ENCODE measurements around the gene TTC28.

Gene TTC28

DNA sequence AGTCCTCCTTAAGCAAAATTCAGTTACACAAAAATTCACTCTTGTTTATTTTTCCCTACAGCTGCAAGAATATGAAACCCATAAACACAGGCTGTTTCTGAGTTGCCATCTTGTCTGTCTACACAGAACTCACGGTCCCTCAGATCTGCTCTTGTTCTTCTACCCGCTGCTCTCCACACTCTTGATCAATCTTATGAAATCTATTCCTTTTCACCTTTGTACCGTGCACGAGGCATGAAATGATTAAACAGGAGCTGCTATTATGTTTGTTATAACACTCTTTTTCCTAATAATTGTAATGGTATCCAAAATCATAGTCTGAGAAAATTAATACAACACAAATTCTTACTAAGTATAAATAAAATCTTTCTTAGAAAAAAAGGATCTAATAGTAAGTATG, 494.5 kb downstream of the TTC28 start:
- peaks cover 15% of the 10 kb centered on the region for H3K79me1 ChIP-seq (replicated peaks; ENCODE audit: low read length, poor library complexity, severe bottlenecking)
- WGBS = 100% methylated on average over 2 of the region's 4 CpGs

DNA sequence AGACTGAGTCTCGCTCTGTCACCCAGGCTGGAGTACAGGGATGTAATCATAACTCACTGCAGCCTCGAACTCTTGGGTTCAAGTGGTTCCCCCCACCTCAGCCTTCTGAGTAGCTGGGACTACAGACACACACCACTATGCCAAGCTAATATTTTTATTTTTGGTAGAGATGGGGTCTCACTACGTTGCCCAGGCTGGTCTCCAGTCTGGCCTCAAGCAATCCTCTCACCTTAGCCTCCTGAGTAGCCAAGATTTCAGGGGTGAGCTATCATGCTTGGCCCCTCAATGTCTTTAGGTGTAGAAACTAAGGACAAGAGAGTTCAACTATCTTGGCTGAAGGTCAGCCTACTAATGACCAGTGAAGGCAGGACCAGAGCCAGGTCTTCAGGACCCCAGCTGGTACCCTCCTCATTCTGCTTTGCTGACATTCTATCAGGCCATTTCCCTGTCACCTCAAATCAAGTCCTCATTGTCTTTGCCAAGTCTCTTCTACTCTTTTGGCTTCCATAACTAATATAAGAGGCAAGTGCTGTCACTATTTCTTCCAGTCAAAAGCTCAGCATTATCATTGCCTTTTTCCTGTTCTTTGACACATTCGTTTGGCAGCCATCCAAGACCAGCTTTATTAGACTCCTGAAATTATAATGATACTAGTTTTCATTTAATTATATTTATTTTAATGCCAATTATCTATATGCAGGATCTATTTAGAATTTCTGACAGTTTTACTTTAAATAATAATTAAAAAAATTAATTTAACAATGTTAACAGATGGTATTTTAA, 496.4 kb downstream of the TTC28 start:
- no peak overlapping the region for H2BK5ac ChIP-seq (ENCODE audit: low read depth, low read length, poor library complexity, severe bottlenecking)
- H3K36me3 ChIP-seq (ENCODE audit: control insufficient read depth in 1 of 2, insufficient read depth in 2 of 2, low read depth in 1 of 2, low read length in 2 of 2) = no peaks in the 10 kb centered on the region
- H2BK15ac ChIP-seq (ENCODE audit: low read depth, poor library complexity, severe bottlenecking) = no peak overlapping the region
- no peak overlapping the region for H2AFZ ChIP-seq (ENCODE audit: low read depth, low read length)
- no peak overlapping the region for H2BK120ac ChIP-seq (ENCODE audit: low read depth, low read length)
- H3K18ac ChIP-seq (ENCODE audit: low read depth in 1 of 2, low read length in 2 of 2) = no peak overlapping the region
- H2AK5ac ChIP-seq (ENCODE audit: low read length, severe bottlenecking) = peak overlapping the region; percentile 59
- no peak overlapping the region for H3K4ac ChIP-seq (ENCODE audit: low read depth in 1 of 2, low read length in 2 of 2)
- no peak for DNase-seq
- no peak overlapping the region for H2BK12ac ChIP-seq (ENCODE audit: low read length in 2 of 2)
- no peak overlapping the region for H3K27ac ChIP-seq (ENCODE audit: low read length, poor library complexity, severe bottlenecking)
- peaks cover 1% of the 10 kb centered on the region for H3K4me1 ChIP-seq (ENCODE audit: control insufficient read depth, insufficient read depth, low read depth, low read length)
- H3K4me2 ChIP-seq (ENCODE audit: low read length, poor library complexity, severe bottlenecking) = no peak overlapping the region
- no peak overlapping the region for H4K91ac ChIP-seq (ENCODE audit: low read length)
- no peaks in the 10 kb centered on the region for H3K27me3 ChIP-seq (ENCODE audit: control insufficient read depth in 1 of 2, insufficient read depth in 1 of 2, low read length in 2 of 2)
- no peak overlapping the region for H4K8ac ChIP-seq (ENCODE audit: low read length)
- no peak overlapping the region for H3K23ac ChIP-seq (ENCODE audit: low read length in 2 of 2)
- H3K14ac ChIP-seq (ENCODE audit: low read length in 2 of 2) = no peak overlapping the region
- H3K9me3 ChIP-seq (ENCODE audit: control insufficient read depth, low read length) = no peaks in the 10 kb centered on the region
- H3K4me3 ChIP-seq (ENCODE audit: insufficient read depth in 1 of 2, low read depth in 1 of 2, low read length in 2 of 2) = no peak overlapping the region
- 100% methylated on average over 2 of the region's 4 CpGs for WGBS
- H3K9ac ChIP-seq (ENCODE audit: low read length) = no peak overlapping the region
- H3K79me1 ChIP-seq (replicated peaks; ENCODE audit: low read length, poor library complexity, severe bottlenecking) = peaks cover 14% of the 10 kb centered on the region

More for the DNA sequence above, 494.5 kb downstream of the TTC28 start:
- Histone ChIP-seq H3K27me3 (ENCODE audit: control insufficient read depth in 1 of 2, insufficient read depth in 1 of 2, low read length in 2 of 2) (no peaks in the 10 kb centered on the region), H3K18ac (ENCODE audit: low read depth in 1 of 2, low read length in 2 of 2) (no peak overlapping the region), H2BK5ac (ENCODE audit: low read depth, low read length, poor library complexity, severe bottlenecking) (no peak overlapping the region), H2BK12ac (ENCODE audit: low read length in 2 of 2) (no peak overlapping the region), H3K4ac (ENCODE audit: low read depth in 1 of 2, low read length in 2 of 2) (no peak overlapping the region), H3K23ac (ENCODE audit: low read length in 2 of 2) (no peak overlapping the region), H3K4me3 (ENCODE audit: insufficient read depth in 1 of 2, low read depth in 1 of 2, low read length in 2 of 2) (no peak overlapping the region), H2BK120ac (ENCODE audit: low read depth, low read length) (no peak overlapping the region), H3K9ac (ENCODE audit: low read length) (no peak overlapping the region), H2AFZ (ENCODE audit: low read depth, low read length) (no peak overlapping the region), H3K9me3 (ENCODE audit: control insufficient read depth, low read length) (no peaks in the 10 kb centered on the region), H4K91ac (ENCODE audit: low read length) (no peak overlapping the region), H3K36me3 (ENCODE audit: control insufficient read depth in 1 of 2, insufficient read depth in 2 of 2, low read depth in 1 of 2, low read length in 2 of 2) (no peaks in the 10 kb centered on the region), H4K8ac (ENCODE audit: low read length) (no peak overlapping the region), H3K4me1 (ENCODE audit: control insufficient read depth, insufficient read depth, low read depth, low read length) (peaks cover 1% of the 10 kb centered on the region), H3K27ac (ENCODE audit: low read length, poor library complexity, severe bottlenecking) (no peak overlapping the region), H2AK5ac (ENCODE audit: low read length, severe bottlenecking) (no peak overlapping the region), H3K4me2 (ENCODE audit: low read length, poor library complexity, severe bottlenecking) (no peak overlapping the region), H2BK15ac (ENCODE audit: low read depth, poor library complexity, severe bottlenecking) (no peak overlapping the region), H3K14ac (ENCODE audit: low read length in 2 of 2) (no peak overlapping the region)
- no peak for DNase-seq

DNA sequence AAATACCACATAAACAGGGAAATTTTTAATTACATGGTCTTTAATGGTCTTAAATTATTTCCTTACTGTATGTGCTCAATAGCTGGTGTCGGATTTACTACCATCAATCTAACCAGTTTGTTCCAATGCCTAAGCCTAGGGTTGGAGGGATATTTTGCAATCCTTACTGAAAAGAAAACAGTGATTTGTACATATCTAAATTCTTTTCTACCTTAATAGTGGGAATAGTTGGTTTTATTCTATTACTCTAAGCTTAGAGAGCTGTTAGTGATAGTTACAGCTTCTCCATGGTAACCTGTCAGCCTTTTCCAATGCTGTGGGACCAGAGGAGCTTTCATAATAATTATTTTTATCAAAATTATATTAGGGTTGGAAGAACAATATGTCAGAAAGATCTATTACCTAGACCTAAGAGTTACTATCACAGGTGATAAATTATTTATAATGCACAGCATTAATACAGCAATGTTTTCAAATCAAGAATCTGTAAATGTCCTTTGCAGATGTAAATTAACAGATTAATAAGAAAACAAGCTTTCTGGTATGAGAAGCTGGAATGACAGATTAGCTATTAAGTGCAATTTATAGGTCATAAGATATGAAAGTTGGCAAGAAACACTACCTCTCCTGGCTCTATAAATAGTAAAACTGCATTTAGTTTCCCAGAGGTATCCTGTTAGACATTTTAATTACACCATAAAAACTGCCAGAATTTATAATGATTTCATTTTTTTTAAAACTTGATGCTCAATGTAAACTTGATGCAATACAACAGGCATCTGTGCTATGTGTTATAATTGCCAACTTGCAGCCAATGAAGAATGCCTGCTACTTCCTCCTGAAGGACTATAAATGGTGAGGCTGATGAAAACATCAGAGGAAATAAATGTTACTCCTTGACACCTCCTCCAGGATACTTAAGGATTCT, 498.6 kb downstream of the TTC28 start:
- Histone ChIP-seq H3K4me3 (ENCODE audit: insufficient read depth in 1 of 2, low read depth in 1 of 2, low read length in 2 of 2) (no peak overlapping the region), H2AK5ac (ENCODE audit: low read length, severe bottlenecking) (no peak overlapping the region), H3K9ac (ENCODE audit: low read length) (no peak overlapping the region), H2BK15ac (ENCODE audit: low read depth, poor library complexity, severe bottlenecking) (no peak overlapping the region), H4K91ac (ENCODE audit: low read length) (no peak overlapping the region), H3K4ac (ENCODE audit: low read depth in 1 of 2, low read length in 2 of 2) (no peak overlapping the region), H2BK12ac (ENCODE audit: low read length in 2 of 2) (no peak overlapping the region), H3K27ac (ENCODE audit: low read length, poor library complexity, severe bottlenecking) (peak overlapping the region; percentile 14), H3K14ac (ENCODE audit: low read length in 2 of 2) (no peak overlapping the region), H2BK120ac (ENCODE audit: low read depth, low read length) (no peak overlapping the region), H3K27me3 (ENCODE audit: control insufficient read depth in 1 of 2, insufficient read depth in 1 of 2, low read length in 2 of 2) (no peaks in the 10 kb centered on the region), H3K23ac (ENCODE audit: low read length in 2 of 2) (no peak overlapping the region), H3K4me1 (ENCODE audit: control insufficient read depth, insufficient read depth, low read depth, low read length) (peaks cover 1% of the 10 kb centered on the region), H3K36me3 (ENCODE audit: control insufficient read depth in 1 of 2, insufficient read depth in 2 of 2, low read depth in 1 of 2, low read length in 2 of 2) (no peaks in the 10 kb centered on the region), H4K8ac (ENCODE audit: low read length) (no peak overlapping the region), H3K18ac (ENCODE audit: low read depth in 1 of 2, low read length in 2 of 2) (no peak overlapping the region), H2AFZ (ENCODE audit: low read depth, low read length) (no peak overlapping the region), H3K79me1 (replicated peaks; ENCODE audit: low read length, poor library complexity, severe bottlenecking) (peaks cover 6% of the 10 kb centered on the region), H2BK5ac (ENCODE audit: low read depth, low read length, poor library complexity, severe bottlenecking) (no peak overlapping the region), H3K4me2 (ENCODE audit: low read length, poor library complexity, severe bottlenecking) (no peak overlapping the region), H3K9me3 (ENCODE audit: control insufficient read depth, low read length) (no peaks in the 10 kb centered on the region)
- WGBS = no CpG with 5 or more reads among the region's 1 CpG
- no peak for DNase-seq

DNA sequence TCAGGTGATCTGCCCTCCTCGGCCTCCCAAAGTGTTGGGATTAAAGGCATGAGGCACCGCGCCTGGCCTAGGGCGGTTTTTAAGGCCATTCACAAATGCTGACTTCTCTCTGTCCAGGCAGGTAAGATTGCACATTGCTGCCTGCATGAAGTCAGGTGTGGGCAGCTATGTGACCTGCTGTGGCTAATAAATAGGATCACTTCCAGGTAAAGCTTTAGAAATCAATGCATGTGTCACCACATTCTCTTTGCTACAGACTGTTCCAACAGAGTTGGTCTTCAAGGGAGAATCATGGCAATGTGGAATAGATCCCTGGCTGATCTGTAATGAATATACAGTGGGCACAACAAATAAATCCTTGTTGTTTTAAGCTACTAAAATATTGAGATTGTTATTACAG, 500.2 kb downstream of the TTC28 start:
- H4K8ac ChIP-seq (ENCODE audit: low read length) = no peak overlapping the region
- H3K4me2 ChIP-seq (ENCODE audit: low read length, poor library complexity, severe bottlenecking) = no peak overlapping the region
- no peak overlapping the region for H3K9ac ChIP-seq (ENCODE audit: low read length)
- WGBS = 98% methylated on average over 4 of the region's 4 CpGs
- no peaks in the 10 kb centered on the region for H3K27me3 ChIP-seq (ENCODE audit: control insufficient read depth in 1 of 2, insufficient read depth in 1 of 2, low read length in 2 of 2)
- no peak overlapping the region for H3K4ac ChIP-seq (ENCODE audit: low read depth in 1 of 2, low read length in 2 of 2)
- H3K9me3 ChIP-seq (ENCODE audit: control insufficient read depth, low read length) = no peaks in the 10 kb centered on the region
- no peak overlapping the region for H2BK12ac ChIP-seq (ENCODE audit: low read length in 2 of 2)
- H2AK5ac ChIP-seq (ENCODE audit: low read length, severe bottlenecking) = no peak overlapping the region
- H2BK5ac ChIP-seq (ENCODE audit: low read depth, low read length, poor library complexity, severe bottlenecking) = no peak overlapping the region
- no peak overlapping the region for H2BK120ac ChIP-seq (ENCODE audit: low read depth, low read length)
- H3K23ac ChIP-seq (ENCODE audit: low read length in 2 of 2) = no peak overlapping the region
- H3K18ac ChIP-seq (ENCODE audit: low read depth in 1 of 2, low read length in 2 of 2) = no peak overlapping the region
- no peak for DNase-seq
- no peaks in the 10 kb centered on the region for H3K36me3 ChIP-seq (ENCODE audit: control insufficient read depth in 1 of 2, insufficient read depth in 2 of 2, low read depth in 1 of 2, low read length in 2 of 2)
- H3K27ac ChIP-seq (ENCODE audit: low read length, poor library complexity, severe bottlenecking) = no peak overlapping the region
- H2AFZ ChIP-seq (ENCODE audit: low read depth, low read length) = no peak overlapping the region
- no peak overlapping the region for H3K14ac ChIP-seq (ENCODE audit: low read length in 2 of 2)
- no peak overlapping the region for H3K4me3 ChIP-seq (ENCODE audit: insufficient read depth in 1 of 2, low read depth in 1 of 2, low read length in 2 of 2)
- no peak overlapping the region for H4K91ac ChIP-seq (ENCODE audit: low read length)
- H3K79me1 ChIP-seq (replicated peaks; ENCODE audit: low read length, poor library complexity, severe bottlenecking) = peaks cover 7% of the 10 kb centered on the region
- H2BK15ac ChIP-seq (ENCODE audit: low read depth, poor library complexity, severe bottlenecking) = no peak overlapping the region
- peaks cover 1% of the 10 kb centered on the region for H3K4me1 ChIP-seq (ENCODE audit: control insufficient read depth, insufficient read depth, low read depth, low read length)
